DND-41 (cell line): ENCODE data around the gene MRPL11.

Source experiments
- ATAC-seq: fragments of 200-7000 bp; cut with Tn5 transposase; 3 replicates; pipeline ENCODE4 v1.9.1; 2021; ENCODE audit warnings: low read depth; ENCODE audit not compliant: insufficient read depth
- DNase-seq: peaks from one replicate; pipeline ENCODE4 v3.0.0-alpha.2; 2020
- H2AFZ ChIP-seq: 2 replicates; pipeline ENCODE4 v1.6.0; 2012; ENCODE audit warnings: low read depth, low read length
- H3K27ac ChIP-seq: 2 replicates; pipeline ENCODE4 v1.5.1; 2012; ENCODE audit warnings: low read length, inconsistent platforms
- H3K27me3 ChIP-seq: fragments of 200-600 bp; sonication (generic); 2 replicates; pipeline ENCODE4 v1.6.0; 2012; ENCODE audit warnings: low read length, mild to moderate bottlenecking, inconsistent platforms; ENCODE audit not compliant: insufficient read depth, poor library complexity
- H3K36me3 ChIP-seq: 2 replicates; pipeline ENCODE4 v1.5.1; 2012; ENCODE audit warnings: low read length, inconsistent platforms; ENCODE audit not compliant: insufficient read depth
- H3K4me1 ChIP-seq: 2 replicates; pipeline ENCODE4 v1.5.1; 2012; ENCODE audit warnings: mild to moderate bottlenecking, low read length; ENCODE audit not compliant: insufficient read depth
- H3K4me2 ChIP-seq: 2 replicates; pipeline ENCODE4 v1.6.0; 2012; ENCODE audit warnings: mild to moderate bottlenecking, moderate library complexity, low read length, inconsistent platforms; ENCODE audit not compliant: insufficient read depth
- H3K4me3 ChIP-seq, 2 experiments: fragments of 200-600 bp in 1 of 2; shearing (Covaris generic) in 1 of 2; 2 replicates each; pipeline ENCODE4 v1.5.1; 2012 to 2016; ENCODE audit warnings: inconsistent platforms in 2 of 2, low read length in 2 of 2, mild to moderate bottlenecking in 2 of 2, low read depth in 1 of 2, moderate library complexity in 1 of 2
- H3K79me2 ChIP-seq: 2 replicates; pipeline ENCODE4 v1.6.0; 2012; ENCODE audit warnings: low read length, inconsistent platforms; ENCODE audit not compliant: insufficient read depth
- H3K9ac ChIP-seq: 2 replicates; pipeline ENCODE4 v1.6.0; 2012; ENCODE audit warnings: low read depth, mild to moderate bottlenecking, inconsistent platforms, low read length, moderate library complexity
- H3K9me3 ChIP-seq: 2 replicates; pipeline ENCODE4 v1.5.1; 2012; ENCODE audit warnings: low read length, moderate library complexity, mild to moderate bottlenecking, inconsistent platforms; ENCODE audit not compliant: insufficient read depth, severe bottlenecking
- H4K20me1 ChIP-seq: 2 replicates; pipeline ENCODE4 v1.6.0; 2012; ENCODE audit warnings: low read length; ENCODE audit not compliant: insufficient read depth
- CTCF ChIP-seq: IDR thresholded peaks from 2 replicates; pipeline ENCODE4 v1.5.1; 2012; ENCODE audit warnings: borderline replicate concordance, low read length, moderate library complexity, mild to moderate bottlenecking; ENCODE audit not compliant: poor library complexity, severe bottlenecking; ENCODE audit errors: extremely low read depth
- EZH2 ChIP-seq: IDR thresholded peaks from 3 replicates; pipeline ENCODE4 v1.6.1; 2012; ENCODE audit warnings: borderline replicate concordance, low read depth, mild to moderate bottlenecking, moderate library complexity, low read length, inconsistent platforms; ENCODE audit not compliant: severe bottlenecking

The MRPL11 gene

GRCh38 chr11:66473608-66474515 is 35.2 kb upstream of the MRPL11 start:
- Histone ChIP-seq H3K9ac (no peak overlapping the region), H3K4me3 (no peak overlapping the region), H3K27ac (no peak overlapping the region), H3K36me3 (no peaks in the 10 kb centered on the region; the same call in 1 of the 2 replicates), H3K4me1 (peaks cover 3% of the 10 kb centered on the region), H4K20me1 (no peaks in the 10 kb centered on the region), H3K4me2 (no peak overlapping the region), H3K9me3 (no peaks in the 10 kb centered on the region), H2AFZ (no peak overlapping the region), H3K27me3 (no peaks in the 10 kb centered on the region), H3K79me2 (no peaks in the 10 kb centered on the region)
- ATAC-seq (no peak), DNase-seq (no peak)
- TF ChIP-seq CTCF (no peak), EZH2 (no peak)

- Histone ChIP-seq H3K9me3 (no peaks in the 10 kb centered on the region), H3K27me3 (no peaks in the 10 kb centered on the region), H3K79me2 (no peaks in the 10 kb centered on the region), H3K36me3 (no peaks in the 10 kb centered on the region; the same call in 1 of the 2 replicates), H3K9ac (no peak overlapping the region), H3K4me1 (peaks cover 4% of the 10 kb centered on the region), H3K4me3 (no peak overlapping the region), H3K27ac (no peak overlapping the region), H3K4me2 (no peak overlapping the region), H4K20me1 (no peaks in the 10 kb centered on the region), H2AFZ (no peak overlapping the region)
- TF ChIP-seq CTCF = no peak
- TF ChIP-seq EZH2 = no peak
- ATAC-seq = no peak
- DNase-seq = no peak
Measured at GRCh38 chr11:66473167-66473566, 34.5 kb upstream of the MRPL11 start.

GRCh38 chr11:66472054-66472453 is 33.4 kb upstream of the MRPL11 start:
- Histone ChIP-seq H4K20me1 (no peaks in the 10 kb centered on the region), H2AFZ (no peak overlapping the region), H3K36me3 (no peaks in the 10 kb centered on the region; the same call in 1 of the 2 replicates), H3K4me3 (no peak overlapping the region), H3K9me3 (no peaks in the 10 kb centered on the region), H3K79me2 (no peaks in the 10 kb centered on the region), H3K4me2 (no peak overlapping the region), H3K27ac (no peak overlapping the region), H3K27me3 (no peaks in the 10 kb centered on the region), H3K4me1 (peaks cover 15% of the 10 kb centered on the region), H3K9ac (no peak overlapping the region)
- TF ChIP-seq CTCF = no peak
- DNase-seq (no peak), ATAC-seq (no peak)
